ENCODE results near the gene PPP1R1B. TPM values are rescaled to one million over a fixed set of nuclear protein-coding genes. Genes with fewer than 3 reads are reported as not detected.
A peak's percentile ranks its signal among the peaks of the same experiment; 100 is the strongest.

The PPP1R1B gene
- total and polyA plus RNA-seq, 9 of the 15 experiments (the other 6 are each of a cell fraction or from before 2014, with no cell fraction given): 0.07 to 0.18 (median 0.10) TPM; not detected in 4

DNA sequence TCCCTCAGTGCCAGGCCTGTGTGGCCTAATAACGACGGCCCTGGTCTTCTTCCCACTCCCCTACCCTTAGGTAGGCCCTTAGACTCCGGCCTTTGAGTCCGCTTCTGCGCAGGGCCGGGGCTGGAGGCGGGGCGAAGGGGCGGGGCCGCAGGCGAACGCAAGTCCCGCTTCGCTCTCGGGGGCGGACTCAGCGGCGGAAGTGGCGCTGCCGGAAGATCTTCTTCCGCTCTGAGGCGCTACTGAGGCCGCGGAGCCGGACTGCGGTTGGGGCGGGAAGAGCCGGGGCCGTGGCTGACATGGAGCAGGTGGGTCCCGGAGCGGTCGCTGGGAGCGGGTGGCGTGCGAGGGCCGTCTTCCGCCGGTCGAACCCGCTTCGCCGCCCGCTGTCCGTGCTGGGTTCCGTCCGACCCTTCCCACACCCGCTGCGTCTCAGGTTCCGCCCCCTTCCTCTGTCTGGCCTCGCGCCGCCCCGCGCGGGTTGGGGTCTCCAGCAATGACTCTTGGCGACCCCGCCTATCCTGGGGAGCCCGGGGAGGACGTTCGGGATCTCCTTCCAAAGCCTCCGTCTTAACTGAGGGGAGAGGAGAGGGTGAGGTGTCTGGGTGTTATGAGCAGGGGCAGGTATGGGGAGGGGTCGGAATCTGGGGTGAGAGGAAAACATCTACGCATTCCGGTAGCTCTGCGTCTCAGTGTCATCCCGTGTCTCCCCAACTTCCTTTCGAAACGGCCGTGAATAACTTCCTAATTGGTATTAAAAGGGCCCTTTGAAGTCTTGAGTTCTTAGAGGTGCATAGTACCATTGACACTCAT is 10.4 kb downstream of the PPP1R1B start, which contains the start of gene STARD3 (continued):
- TF ChIP-seq EWSR1 (IDR thresholded peaks at IDR 0.05; ENCODE audit: borderline replicate concordance, low read depth, partially characterized antibody) (no peak), TAF7 (tag; IDR thresholded peaks at IDR 0.05) (peak; percentile 74), PHF20 (IDR thresholded peaks at IDR 0.05; ENCODE audit: partially characterized antibody) (peak; percentile 87), NFIC (IDR thresholded peaks at IDR 0.05) (peak; percentile 44), YY1 (IDR thresholded peaks at IDR 0.05; ENCODE audit: borderline replicate concordance in 1 of 3, control insufficient read depth in 1 of 3, extremely low read depth in 1 of 3, insufficient read depth in 3 of 3, insufficient read length in 1 of 3, insufficient replicate concordance in 2 of 3, low read depth in 1 of 3, low read length in 2 of 3) (peak in 2 of 3 experiments; percentile 54 to 78), GABPA (tag; conservative IDR thresholded peaks at IDR 0.05; ENCODE audit: low read depth) (peak; percentile 96), FIP1L1 (IDR thresholded peaks at IDR 0.05; ENCODE audit: low read depth, low read length, poor library complexity, severe bottlenecking) (peak; percentile 62), TRIM24 (IDR thresholded peaks at IDR 0.05) (peak in 1 of 2 experiments; percentile 97; a peak in 2 of 4 replicates), BDP1 (IDR thresholded peaks at IDR 0.05; ENCODE audit: insufficient read depth, insufficient read length) (no peak), BRCA1 (IDR thresholded peaks at IDR 0.05) (no peak), BRCA1 (CRISPR knock-in tag; IDR thresholded peaks at IDR 0.05) (no peak), NCOA1 (IDR thresholded peaks at IDR 0.05; ENCODE audit: low read depth) (peak; percentile 96), MXD1 (CRISPR knock-in tag; IDR thresholded peaks at IDR 0.05; ENCODE audit: borderline replicate concordance, poor library complexity, severe bottlenecking) (no peak), HOXB6 (CRISPR knock-in tag; IDR thresholded peaks at IDR 0.05; ENCODE audit: borderline replicate concordance) (no peak)
- TF ChIP-seq, protein P1, sequence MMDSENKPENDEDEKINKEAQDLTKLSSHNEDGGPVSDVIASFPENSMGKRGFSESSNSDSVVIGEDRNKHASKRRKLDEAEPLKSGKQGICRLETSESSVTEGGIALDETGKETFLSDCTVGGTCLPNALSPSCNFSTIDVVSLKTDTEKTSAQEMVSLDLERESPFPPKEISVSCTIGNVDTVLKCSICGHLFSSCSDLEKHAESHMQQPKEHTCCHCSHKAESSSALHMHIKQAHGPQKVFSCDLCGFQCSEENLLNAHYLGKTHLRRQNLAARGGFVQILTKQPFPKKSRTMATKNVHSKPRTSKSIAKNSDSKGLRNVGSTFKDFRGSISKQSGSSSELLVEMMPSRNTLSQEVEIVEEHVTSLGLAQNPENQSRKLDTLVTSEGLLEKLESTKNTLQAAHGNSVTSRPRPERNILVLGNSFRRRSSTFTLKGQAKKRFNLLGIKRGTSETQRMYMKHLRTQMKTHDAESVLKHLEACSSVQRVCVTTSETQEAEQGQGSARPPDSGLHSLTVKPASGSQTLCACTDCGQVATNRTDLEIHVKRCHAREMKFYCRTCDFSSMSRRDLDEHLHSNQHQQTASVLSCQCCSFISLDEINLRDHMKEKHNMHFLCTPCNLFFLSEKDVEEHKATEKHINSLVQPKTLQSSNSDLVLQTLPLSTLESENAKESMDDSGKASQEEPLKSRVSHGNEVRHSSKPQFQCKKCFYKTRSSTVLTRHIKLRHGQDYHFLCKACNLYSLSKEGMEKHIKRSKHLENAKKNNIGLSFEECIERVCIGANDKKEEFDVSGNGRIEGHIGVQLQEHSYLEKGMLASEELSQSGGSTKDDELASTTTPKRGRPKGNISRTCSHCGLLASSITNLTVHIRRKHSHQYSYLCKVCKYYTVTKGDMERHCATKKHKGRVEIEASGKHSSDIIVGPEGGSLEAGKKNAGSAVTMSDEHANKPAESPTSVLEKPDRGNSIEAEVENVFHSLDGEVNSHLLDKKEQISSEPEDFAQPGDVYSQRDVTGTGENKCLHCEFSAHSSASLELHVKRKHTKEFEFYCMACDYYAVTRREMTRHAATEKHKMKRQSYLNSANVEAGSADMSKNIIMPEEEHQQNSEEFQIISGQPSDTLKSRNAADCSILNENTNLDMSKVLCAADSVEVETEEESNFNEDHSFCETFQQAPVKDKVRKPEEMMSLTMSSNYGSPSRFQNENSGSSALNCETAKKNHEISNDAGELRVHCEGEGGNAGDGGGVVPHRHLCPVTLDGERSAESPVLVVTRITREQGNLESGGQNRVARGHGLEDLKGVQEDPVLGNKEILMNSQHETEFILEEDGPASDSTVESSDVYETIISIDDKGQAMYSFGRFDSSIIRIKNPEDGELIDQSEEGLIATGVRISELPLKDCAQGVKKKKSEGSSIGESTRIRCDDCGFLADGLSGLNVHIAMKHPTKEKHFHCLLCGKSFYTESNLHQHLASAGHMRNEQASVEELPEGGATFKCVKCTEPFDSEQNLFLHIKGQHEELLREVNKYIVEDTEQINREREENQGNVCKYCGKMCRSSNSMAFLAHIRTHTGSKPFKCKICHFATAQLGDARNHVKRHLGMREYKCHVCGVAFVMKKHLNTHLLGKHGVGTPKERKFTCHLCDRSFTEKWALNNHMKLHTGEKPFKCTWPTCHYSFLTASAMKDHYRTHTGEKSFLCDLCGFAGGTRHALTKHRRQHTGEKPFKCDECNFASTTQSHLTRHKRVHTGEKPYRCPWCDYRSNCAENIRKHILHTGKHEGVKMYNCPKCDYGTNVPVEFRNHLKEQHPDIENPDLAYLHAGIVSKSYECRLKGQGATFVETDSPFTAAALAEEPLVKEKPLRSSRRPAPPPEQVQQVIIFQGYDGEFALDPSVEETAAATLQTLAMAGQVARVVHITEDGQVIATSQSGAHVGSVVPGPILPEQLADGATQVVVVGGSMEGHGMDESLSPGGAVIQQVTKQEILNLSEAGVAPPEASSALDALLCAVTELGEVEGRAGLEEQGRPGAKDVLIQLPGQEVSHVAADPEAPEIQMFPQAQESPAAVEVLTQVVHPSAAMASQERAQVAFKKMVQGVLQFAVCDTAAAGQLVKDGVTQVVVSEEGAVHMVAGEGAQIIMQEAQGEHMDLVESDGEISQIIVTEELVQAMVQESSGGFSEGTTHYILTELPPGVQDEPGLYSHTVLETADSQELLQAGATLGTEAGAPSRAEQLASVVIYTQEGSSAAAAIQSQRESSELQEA (IDR thresholded peaks at IDR 0.05; ENCODE audit: low read depth): 0 out of 2 replicates have a peak, but pooled peaks have one; percentile 19
- TF ChIP-seq, protein P2, sequence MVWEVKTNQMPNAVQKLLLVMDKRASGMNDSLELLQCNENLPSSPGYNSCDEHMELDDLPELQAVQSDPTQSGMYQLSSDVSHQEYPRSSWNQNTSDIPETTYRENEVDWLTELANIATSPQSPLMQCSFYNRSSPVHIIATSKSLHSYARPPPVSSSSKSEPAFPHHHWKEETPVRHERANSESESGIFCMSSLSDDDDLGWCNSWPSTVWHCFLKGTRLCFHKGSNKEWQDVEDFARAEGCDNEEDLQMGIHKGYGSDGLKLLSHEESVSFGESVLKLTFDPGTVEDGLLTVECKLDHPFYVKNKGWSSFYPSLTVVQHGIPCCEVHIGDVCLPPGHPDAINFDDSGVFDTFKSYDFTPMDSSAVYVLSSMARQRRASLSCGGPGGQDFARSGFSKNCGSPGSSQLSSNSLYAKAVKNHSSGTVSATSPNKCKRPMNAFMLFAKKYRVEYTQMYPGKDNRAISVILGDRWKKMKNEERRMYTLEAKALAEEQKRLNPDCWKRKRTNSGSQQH (CRISPR knock-in tag; IDR thresholded peaks at IDR 0.05): peak; percentile 23; the same call in 1 of the 2 replicates
